Psoas muscle (tissue), 8 donors: Measurements from ENCODE around the gene CPSF7. TPM values are rescaled to one million over a fixed set of nuclear protein-coding genes. Genes with fewer than 3 reads are reported as not detected.
A peak's percentile ranks its signal among the peaks of the same experiment; 100 is the strongest.

Source experiments
- ATAC-seq, 4 donors: fragments of 200-7000 bp; cut with Tn5 transposase; one replicate each; pipeline ENCODE4 v1.9.1; 2020; ENCODE audit warnings: moderate library complexity in 3 of 4, mild to moderate bottlenecking in 2 of 4
- DNase-seq, 2 donors: peaks; one replicate each; pipeline ENCODE4 v3.0.0-alpha.2; 2020
- H3K27ac ChIP-seq: fragments of 200-600 bp; one replicate; pipeline ENCODE4 v1.8.0; 2022
- H3K27me3 ChIP-seq, 3 donors: fragments of 200-600 bp in 1 of 3; one replicate each; pipeline versions ENCODE4 v1.6.1 to v1.8.0; 2013 to 2022; ENCODE audit warnings: low read length in 2 of 3, mild to moderate bottlenecking in 2 of 3, moderate library complexity in 1 of 3; ENCODE audit not compliant: insufficient read depth in 3 of 3
- H3K36me3 ChIP-seq, 2 donors: fragments of 200-600 bp in 1 of 2; one replicate each; pipeline versions ENCODE4 v1.6.1 to v1.8.0; 2013 to 2022; ENCODE audit warnings: low read depth in 1 of 2, mild to moderate bottlenecking in 1 of 2, moderate library complexity in 1 of 2; ENCODE audit not compliant: insufficient read depth in 1 of 2
- H3K4me1 ChIP-seq: fragments of 200-600 bp; one replicate; pipeline ENCODE4 v1.8.0; 2022
- H3K4me3 ChIP-seq: fragments of 200-600 bp; one replicate; pipeline ENCODE4 v1.8.0; 2022; ENCODE audit warnings: mild to moderate bottlenecking
- H3K9me3 ChIP-seq: fragments of 200-600 bp; one replicate; pipeline ENCODE4 v1.8.0; 2022
- CTCF ChIP-seq: fragments of 200-600 bp; IDR thresholded peaks from one replicate; pipeline ENCODE4 v1.8.0; 2022; ENCODE audit warnings: antibody characterized with exemption
- WGBS, 3 donors: extraction: QIAGEN DNeasy Blood & Tissue Kit; methylation state at CpG; one replicate each; pipeline versions ENCODE4 v1.1.6 to v1.1.7; 2013; 5-methylcytosine and 5-hydroxymethylcytosine counted together
- intact Hi-C, 2 donors: fragments of 100-400 bp; cut with DNase I; formaldehyde crosslinking; loops; one replicate each; pipeline versions ENCODE4 v1.11.0 to v1.14.2; 2022
- long read RNA-seq, 2 donors: library from polyadenylated mRNA; unstranded; transcript quantifications; one replicate each; pipeline ENCODE4 v2.0.0, GENCODE V29; 2021
- polyA plus RNA-seq, 3 donors: library from polyadenylated mRNA; stranded (reverse); fragments of 200-250 nt; gene quantifications; one replicate each; pipeline ENCODE4 v1.2.3, GENCODE V29; 2013
- total RNA-seq, 4 donors: library from RNA; stranded (reverse); fragmentation: NEBNext Ultra II Directional in 2 of 4; extraction: Animal tissue kit (Norgen Biotek cat#: 25700) in 2 of 4; gene quantifications; one replicate each; pipeline versions ENCODE4 v1.2.1 to v1.2.4, GENCODE V29; 2021 to 2023
- donor health status: healthy with polysubstance abuse.
- donor health status: DM: no; HTN: no; CAD: no; lungs with moderate emphysema.
- donor health status: Bipolar disorder and iron deficiency.
- donor health status: healthy.
- donor health status: DM: yes; HTN: yes; CAD: no.
- donor health status: DM: no; HTN: no; CAD: no.
- donor health status: DM: no; HTN: no; CAD: no.
- donor health status: DM: yes; HTN: yes; CAD: no.

CPSF7 gene, protein sequence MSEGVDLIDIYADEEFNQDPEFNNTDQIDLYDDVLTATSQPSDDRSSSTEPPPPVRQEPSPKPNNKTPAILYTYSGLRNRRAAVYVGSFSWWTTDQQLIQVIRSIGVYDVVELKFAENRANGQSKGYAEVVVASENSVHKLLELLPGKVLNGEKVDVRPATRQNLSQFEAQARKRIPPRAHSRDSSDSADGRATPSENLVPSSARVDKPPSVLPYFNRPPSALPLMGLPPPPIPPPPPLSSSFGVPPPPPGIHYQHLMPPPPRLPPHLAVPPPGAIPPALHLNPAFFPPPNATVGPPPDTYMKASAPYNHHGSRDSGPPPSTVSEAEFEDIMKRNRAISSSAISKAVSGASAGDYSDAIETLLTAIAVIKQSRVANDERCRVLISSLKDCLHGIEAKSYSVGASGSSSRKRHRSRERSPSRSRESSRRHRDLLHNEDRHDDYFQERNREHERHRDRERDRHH
- total RNA-seq, result 10 to 100 TPM; 51.1 to 66.2 (median 55.4) TPM
- 10 to 100 TPM; 28.2 to 48.2 (median 39.9) TPM for polyA plus RNA-seq
- long read RNA-seq, donor 1, partial matches to known transcripts, result 2 of 9 reads
- long read RNA-seq, donor 1, other reads (novel, unspliced or antisense), result 7 of 9 reads
- long read RNA-seq, donor 2, partial matches to known transcripts, result 7 of 28 reads
- long read RNA-seq, donor 2, other reads (novel, unspliced or antisense), result 15 of 28 reads

GRCh38 chr11:61429691-61430582, at the start of gene CPSF7, which contains the start of gene SDHAF2:
CPSF7 (minus strand) TSS chr11:61429975; CDS start chr11:61429235, 740 bp downstream.
SDHAF2 (plus strand) TSS chr11:61430124; CDS start chr11:61430147, 23 bp downstream.
- WGBS, 3 donors, result 0% methylated on average over 54 to 82 of the region's 82 CpGs
- DNase-seq, result peak; percentile 98 to 99
- ATAC-seq, result peak; percentile 98
- Histone ChIP-seq H3K36me3 (peaks cover 3 to 44% of the 10 kb centered on the region in 2 donors), H3K27ac (peak within 1 kb of the TSS; percentile 98), H3K4me3 (peak within 1 kb of the TSS; percentile 98), H3K27me3 (no peaks in the 10 kb centered on the region), H3K4me1 (peaks cover 40% of the 10 kb centered on the region), H3K9me3 (no peaks in the 10 kb centered on the region)
- TF ChIP-seq CTCF, result no peak
- intact Hi-C loops, result no loop called here

GRCh38 chr11:61477727-61478148, 48.0 kb upstream of the CPSF7 start:
- Histone ChIP-seq H3K4me1 (peaks cover 11% of the 10 kb centered on the region), H3K9me3 (peaks cover 3% of the 10 kb centered on the region), H3K4me3 (no peak overlapping the region), H3K27me3 (peaks cover 0 to 12% (median 7%) of the 10 kb centered on the region in 3 donors), H3K36me3 (no peaks in the 10 kb centered on the region), H3K27ac (no peak overlapping the region)
- intact Hi-C loops, result loop anchor here (1.0 to 10.0 kb wide), 3 partner anchors 40 to 257 kb away; no protein-coding TSS in a partner anchor
- 1 to 3% (median 1%) methylated on average over 18 of the region's 18 CpGs for WGBS, 3 donors
- peak; percentile 62 to 79 for DNase-seq
- ATAC-seq, result peak; percentile 42 to 64 (median 55)
- peak; percentile 96 for TF ChIP-seq CTCF

GRCh38 chr11:61477126-61477525, 47.4 kb upstream of the CPSF7 start:
- DNase-seq (peak in 1 of 2 donors; percentile 41), ATAC-seq (no peak)
- peaks cover 15% of the 10 kb centered on the region for H3K4me1 ChIP-seq
- H3K4me3 ChIP-seq, result no peak overlapping the region
- H3K27ac ChIP-seq, result no peak overlapping the region
- no peaks in the 10 kb centered on the region for H3K36me3 ChIP-seq
- TF ChIP-seq CTCF, result no peak
- 35 to 47% (median 42%) methylated on average over 8 of the region's 8 CpGs for WGBS, 3 donors
- intact Hi-C loops, result loop anchor here (1.0 to 10.0 kb wide), 3 partner anchors 40 to 258 kb away; no protein-coding TSS in a partner anchor
- peaks cover 3% of the 10 kb centered on the region for H3K9me3 ChIP-seq
- H3K27me3 ChIP-seq, result peaks cover 0 to 6% (median 1%) of the 10 kb centered on the region in 3 donors

DNA sequence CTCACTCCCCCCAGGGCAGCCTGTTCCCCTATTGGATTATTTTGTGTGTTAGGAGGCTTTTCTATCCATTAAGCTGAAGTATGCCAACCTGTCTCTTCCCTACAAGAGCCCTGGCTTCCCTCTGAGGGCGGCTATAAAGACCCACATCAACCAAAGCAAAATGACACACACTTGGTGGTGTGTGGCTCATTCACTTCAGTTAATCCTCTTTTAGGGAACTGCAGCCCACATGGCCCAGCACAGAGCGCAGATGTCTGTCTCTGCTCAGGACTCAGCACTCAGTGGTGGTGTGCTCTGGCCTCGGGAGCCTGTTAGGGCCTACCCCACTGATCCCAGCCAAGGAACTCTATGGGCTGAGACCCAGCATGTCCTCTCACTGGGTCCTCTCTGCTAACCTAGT, 46.6 kb upstream of the CPSF7 start:
- H3K4me1 ChIP-seq, result peaks cover 23% of the 10 kb centered on the region
- H3K9me3 ChIP-seq, result peaks cover 3% of the 10 kb centered on the region
- ATAC-seq (no peak), DNase-seq (no peak)
- no peak overlapping the region for H3K27ac ChIP-seq
- H3K4me3 ChIP-seq, result no peak overlapping the region
- no peak for TF ChIP-seq CTCF
- no peaks in the 10 kb centered on the region for H3K36me3 ChIP-seq
- intact Hi-C loops, result loop anchor here (5.0 to 10.0 kb wide), 2 partner anchors 161 to 258 kb away; no protein-coding TSS in a partner anchor
- whole genome bisulfite sequencing, 3 donors, result 84 to 86% (median 84%) methylated on average over 3 of the region's 3 CpGs
- peaks cover 0 to 2% (median 0%) of the 10 kb centered on the region in 3 donors for H3K27me3 ChIP-seq
